GM19468 (cell line): ENCODE data around the gene VARS2.
"Not testable (repeated sequence)": the region's sequence is repeated elsewhere in the genome, so short reads cannot be mapped to it uniquely, and the experiment has no call there.

Experiments
- ATAC-seq: cut with Tn5 transposase; IDR thresholded peaks from one replicate; pipeline ENCODE4 v1.9.1; 2021; ENCODE audit warnings: mild to moderate bottlenecking, moderate library complexity, moderate number of reproducible peaks; ENCODE audit not compliant: unreplicated experiment; ENCODE audit errors: extremely low read depth

VARS2 gene

DNA sequence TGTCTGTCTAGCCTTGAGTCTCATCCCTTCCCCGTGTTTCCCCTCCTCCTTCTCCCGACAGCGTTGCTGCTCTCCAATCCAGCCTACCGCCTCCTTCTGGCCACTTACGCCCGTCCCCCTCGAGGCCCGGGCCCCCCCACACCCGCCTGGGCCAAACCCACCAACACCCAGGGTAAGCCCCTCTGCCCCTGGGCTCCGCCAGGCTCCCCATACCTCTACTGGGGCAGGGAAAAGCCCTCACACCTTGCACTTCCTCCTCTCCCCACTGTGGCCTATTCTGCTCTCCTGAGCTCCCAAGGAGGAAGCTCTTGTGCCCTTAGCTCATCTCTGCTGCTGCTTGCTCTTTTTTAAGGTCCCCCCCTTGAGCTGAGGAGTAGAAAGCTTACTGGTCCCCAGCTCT, 18.7 kb upstream of the VARS2 start:
- no peak for ATAC-seq

DNA sequence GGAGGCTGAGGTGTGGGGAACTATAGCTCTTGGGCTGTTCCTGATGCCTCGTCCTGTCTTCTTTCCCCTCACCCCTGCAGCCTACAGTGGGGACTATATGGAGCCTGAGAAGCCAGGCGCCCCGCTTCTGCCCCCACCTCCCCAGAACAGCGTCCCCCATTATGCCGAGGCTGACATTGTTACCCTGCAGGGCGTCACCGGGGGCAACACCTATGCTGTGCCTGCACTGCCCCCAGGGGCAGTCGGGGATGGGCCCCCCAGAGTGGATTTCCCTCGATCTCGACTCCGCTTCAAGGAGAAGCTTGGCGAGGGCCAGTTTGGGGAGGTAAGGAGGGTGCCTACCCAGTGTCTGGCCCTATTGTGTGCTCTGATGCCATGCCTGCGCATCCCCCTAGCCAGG, 17.5 kb upstream of the VARS2 start:
- no peak for ATAC-seq

DNA sequence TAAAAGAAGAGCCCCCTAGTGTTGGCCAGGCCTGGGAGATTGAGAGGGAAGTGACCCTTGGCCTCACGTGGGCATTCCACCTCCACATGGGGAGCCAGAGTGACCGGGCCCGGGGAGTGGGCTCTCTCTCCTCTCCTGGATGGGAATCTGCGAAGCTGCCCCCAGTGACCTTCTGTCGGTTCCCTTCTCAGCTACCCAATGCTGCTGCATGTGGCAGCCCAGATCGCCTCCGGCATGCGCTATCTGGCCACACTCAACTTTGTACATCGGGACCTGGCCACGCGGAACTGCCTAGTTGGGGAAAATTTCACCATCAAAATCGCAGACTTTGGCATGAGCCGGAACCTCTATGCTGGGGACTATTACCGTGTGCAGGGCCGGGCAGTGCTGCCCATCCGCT, 16.2 kb upstream of the VARS2 start:
- no peak for ATAC-seq

DNA sequence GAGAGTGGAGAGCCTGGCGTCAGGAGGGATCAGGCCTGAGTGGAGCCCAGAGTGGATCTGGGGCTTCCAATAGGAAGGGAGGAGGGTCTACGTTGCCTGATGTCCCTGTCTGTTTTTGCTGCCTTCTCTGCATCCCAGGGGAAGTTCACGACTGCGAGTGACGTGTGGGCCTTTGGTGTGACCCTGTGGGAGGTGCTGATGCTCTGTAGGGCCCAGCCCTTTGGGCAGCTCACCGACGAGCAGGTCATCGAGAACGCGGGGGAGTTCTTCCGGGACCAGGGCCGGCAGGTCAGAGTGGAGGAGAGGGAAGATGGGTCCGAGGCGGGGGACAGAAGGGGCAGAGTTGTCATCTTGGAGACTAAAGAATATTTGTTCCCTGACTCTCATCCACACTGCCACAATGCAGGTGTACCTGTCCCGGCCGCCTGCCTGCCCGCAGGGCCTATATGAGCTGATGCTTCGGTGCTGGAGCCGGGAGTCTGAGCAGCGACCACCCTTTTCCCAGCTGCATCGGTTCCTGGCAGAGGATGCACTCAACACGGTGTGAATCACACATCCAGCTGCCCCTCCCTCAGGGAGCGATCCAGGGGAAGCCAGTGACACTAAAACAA, 15.2 kb upstream of the VARS2 start:
- no peak for ATAC-seq

DNA sequence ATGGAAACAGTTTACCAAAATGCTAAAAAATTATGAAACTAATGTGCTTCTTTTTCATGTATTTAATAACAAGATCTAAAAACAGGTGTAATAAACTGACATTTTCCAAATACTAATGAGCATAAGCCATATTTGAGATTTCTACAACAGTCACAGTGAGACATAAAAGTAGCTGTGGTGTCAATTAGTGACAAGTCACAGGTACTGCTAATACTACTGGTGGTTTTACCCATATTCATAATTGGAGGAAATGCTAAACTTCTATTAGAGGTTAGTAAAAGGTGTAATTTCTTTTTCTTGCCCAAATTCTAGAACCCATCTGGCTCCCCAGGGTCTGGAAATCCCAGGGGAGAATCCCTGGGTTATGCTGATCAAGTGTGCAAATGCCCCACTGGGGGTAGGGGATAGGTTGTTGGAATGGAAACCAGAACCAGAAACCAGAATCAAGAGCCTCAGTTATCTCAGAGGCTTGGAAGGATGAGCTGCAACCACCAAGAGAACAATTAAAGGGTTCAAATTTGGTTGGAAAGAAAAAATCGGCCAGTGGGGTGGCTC, 13.1 kb upstream of the VARS2 start:
- ATAC-seq = no peak

DNA sequence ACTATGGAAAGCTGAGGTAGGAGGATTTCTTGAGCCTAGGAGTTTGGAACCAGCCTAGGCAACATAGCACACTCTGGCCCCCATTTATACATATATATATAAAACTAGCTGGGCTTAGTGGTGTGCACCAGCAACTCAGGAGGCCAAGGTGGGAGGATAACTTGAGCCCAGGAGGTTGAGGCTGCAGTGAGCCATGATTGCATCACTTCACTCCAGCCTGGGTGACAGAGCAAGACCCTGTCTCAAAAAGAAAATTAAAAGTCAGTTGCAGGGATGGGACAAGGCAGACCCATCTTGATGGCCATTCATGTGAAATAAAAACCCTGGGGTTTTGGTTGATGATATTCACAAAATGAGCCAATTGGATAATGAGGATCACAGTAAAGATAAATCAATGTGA, 12.6 kb upstream of the VARS2 start:
- ATAC-seq = no peak

DNA sequence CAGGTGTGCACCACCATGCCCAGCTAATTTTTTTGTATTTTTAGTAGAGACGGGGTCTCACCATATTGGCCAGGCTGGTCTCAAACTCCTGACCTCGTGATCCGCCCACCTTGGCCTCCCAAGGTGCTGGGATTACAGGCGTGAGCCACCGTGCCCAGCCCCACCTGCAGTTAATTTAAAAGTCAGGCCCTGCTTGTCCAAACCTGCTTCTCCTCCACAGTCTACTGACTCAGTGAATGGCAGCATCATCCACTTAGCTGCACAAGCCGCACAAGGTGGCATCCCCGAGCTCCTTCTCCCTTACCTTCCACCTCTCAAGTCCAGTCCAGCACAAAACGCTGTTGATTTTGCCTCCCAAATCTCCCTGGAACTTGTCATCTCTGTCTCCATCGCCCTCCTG, 11.8 kb upstream of the VARS2 start:
- ATAC-seq = not testable (repeated sequence)

DNA sequence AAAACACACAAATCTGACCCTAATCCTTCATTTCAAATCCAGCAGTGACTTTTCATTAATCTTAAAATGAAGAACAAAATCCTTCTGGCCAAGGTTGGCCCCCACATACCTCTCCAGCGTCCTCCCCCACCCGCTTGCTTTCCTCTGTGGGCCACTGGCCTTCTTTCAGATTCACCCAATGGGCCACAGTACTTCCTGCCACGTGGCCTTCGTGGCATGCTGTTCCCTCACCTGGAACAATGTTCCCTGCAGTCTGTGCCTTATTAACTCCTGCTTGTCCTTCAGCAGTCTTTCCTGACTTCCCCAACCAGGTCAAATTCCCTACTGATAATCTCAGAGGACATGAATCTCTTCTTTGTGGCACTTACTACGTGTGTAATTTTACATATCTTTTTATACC, 11.3 kb upstream of the VARS2 start:
- no peak for ATAC-seq

DNA sequence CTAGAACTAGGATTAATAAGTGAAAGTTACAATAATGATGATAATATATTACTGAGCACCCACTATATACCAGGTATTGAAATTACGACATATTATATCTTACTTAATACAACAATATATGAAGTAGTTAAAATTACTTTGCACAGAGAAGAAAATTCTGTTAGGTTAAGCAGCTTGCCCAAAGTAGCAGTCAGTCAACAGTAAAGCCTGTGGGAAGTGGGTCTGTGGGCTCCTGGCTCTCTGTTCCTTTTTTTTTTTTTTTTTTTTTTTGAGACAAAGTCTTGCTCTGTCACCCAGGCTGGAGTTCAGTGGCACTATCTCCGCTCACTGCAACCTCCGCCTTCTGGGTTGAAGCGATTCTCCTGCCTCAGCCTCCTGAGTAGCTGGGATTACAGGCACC, 10.8 kb upstream of the VARS2 start:
- ATAC-seq = no peak

DNA sequence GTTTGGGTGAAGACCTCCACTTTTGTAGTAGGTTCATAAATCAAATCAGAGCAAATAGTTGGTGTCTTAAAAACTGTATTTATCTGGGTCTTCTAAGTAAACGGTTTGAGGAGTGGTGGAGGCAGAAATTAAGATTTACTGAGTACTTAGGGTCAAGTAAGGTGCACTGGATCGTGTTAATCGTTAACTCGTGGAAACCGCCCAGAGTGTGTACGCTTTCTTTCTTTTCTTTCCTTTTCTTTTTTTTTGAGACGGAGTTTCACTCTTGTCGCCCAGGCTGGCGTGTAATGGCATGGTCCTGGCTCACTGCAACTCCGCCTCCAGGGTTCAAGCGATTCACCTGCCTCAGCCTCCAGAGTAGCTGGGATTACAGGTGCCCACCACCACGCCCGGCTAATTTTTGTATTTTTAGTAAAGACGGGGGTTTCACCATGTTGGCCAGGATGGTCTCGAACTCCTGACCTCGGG, 6.7 kb upstream of the VARS2 start:
- not testable (repeated sequence) for ATAC-seq

DNA sequence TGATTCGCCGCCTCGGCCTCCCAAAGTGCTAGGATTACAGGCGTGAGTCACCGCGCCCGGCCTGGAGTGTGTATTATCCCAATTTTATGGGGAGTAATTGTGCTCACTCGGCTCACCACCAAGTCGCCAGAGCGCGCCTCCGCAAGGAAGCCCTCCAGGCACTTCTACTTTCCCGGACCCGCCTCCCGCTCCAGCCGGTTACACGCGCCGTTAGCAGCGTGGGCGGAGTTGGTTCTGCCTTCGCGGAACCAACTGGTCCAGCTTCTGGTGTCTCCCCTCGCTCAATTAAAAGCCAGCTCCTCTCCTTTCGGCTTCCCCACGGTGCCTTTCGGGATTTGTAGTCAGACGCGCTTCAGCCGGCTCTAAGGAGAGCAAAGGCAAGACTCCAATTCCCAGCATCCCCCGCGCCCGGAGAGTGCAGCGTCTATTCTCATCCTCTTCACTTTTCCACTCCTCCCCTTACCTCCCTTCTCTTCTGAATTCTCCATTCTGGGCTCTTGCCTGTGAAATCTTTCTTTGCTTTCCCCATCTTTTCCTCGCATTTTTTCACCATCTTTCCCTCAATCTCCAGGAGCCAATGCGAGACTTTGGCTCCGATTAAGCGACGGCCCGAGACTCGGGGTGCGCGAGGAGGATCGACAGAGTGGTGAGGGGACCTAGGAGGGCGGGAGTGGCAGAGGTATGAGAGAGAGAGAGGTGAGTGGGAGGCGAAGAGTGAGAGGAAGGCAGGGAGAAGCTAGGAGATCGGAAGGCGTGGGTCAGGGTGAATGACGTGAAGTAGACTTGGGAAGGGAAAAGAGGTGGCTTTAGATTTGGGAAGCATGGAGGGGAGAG, 6.1 kb upstream of the VARS2 start, which contains the start of gene GTF2H4:
Gene GTF2H4, plus strand, starts transcription at position 450 of the 834 bp plus-strand sequence.
- ATAC-seq = peak; percentile 81

DNA sequence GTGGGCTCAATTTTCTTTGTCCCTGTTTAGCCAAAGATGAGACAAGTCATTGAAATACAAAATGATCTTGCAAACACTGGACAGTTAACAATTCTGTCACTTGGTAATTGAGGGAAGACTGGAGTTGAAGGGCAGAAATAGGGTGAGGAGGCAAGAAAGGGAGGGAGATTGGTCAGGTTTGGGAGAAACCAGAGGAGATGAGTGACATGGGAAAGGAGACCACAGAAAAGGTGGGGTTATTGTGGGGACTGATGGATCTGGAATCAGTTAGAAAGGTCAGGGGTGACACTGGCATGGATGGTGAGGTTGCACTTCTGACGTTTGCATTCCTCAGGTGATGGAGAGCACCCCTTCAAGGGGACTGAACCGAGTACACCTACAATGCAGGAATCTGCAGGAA, 5.3 kb upstream of the VARS2 start:
- no peak for ATAC-seq

DNA sequence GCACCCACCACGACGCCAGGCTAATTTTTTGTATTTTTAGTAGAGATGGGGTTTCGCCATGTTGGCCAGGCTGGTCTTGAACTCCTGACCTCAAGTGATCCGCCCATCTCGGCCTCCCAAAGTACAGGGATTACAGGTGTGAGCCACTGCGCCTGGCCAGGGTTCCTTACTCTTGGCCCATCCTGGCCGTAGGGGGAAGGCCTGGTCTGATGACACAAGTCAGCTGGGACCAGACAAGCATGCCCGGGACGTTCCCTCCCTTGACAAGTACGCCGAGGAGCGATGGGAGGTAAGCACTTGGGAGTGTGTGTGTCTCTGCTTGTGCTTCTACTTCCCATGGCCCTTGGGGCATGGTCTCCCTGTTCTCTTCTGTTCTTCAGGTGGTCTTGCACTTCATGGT, 3.6 kb upstream of the VARS2 start:
- ATAC-seq = not testable (repeated sequence)

DNA sequence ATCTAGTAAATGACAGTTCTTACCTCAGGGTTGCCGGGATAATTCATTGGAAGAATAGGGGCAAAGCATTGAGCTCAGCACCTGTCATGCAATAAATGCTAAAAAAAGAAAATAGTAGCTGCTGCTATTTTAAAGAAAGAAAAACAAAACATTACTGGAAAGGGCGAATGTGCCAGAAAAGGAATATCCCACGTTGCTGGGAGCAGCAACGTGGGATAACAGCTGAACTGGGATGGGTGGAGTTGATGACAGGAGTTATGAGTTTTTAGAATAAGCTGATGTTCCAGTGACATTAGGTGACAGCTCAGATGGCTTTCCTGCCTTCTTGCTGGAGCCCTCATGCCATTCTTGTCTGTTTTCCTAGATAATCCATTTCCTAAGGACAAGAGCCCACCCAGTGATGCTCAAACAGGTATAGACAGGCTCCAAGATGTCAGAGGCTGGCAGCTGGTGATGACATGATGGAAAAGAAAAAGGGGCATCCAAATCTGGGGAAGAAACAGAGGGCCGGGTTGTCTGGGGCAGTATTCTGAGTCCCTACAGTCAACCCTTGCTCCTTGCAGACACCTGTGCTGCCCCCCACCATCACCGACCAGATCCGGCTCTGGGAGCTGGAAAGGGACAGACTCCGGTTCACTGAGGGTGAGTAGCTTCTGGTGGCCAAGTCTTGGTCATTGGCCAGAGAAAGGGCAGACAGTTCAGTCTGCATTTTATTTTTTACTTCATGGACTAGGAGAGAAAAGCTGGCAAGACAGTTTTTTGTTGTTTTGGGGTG, 1.1 kb upstream of the VARS2 start:
- no peak for ATAC-seq

DNA sequence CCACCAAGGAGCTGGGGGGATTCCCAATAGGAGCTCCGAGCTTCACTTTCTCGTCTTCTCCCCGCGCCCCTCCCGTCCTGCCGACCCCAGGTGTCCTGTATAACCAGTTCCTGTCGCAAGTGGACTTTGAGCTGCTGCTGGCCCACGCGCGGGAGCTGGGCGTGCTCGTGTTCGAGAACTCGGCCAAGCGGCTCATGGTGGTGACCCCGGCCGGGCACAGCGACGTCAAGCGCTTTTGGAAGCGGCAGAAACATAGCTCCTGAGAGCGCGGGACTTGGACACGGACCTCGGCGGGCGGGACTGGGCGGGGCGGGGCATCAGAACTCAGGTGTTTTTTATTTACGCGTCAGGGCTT, 340 bp upstream of the VARS2 start:
- ATAC-seq = no peak

DNA sequence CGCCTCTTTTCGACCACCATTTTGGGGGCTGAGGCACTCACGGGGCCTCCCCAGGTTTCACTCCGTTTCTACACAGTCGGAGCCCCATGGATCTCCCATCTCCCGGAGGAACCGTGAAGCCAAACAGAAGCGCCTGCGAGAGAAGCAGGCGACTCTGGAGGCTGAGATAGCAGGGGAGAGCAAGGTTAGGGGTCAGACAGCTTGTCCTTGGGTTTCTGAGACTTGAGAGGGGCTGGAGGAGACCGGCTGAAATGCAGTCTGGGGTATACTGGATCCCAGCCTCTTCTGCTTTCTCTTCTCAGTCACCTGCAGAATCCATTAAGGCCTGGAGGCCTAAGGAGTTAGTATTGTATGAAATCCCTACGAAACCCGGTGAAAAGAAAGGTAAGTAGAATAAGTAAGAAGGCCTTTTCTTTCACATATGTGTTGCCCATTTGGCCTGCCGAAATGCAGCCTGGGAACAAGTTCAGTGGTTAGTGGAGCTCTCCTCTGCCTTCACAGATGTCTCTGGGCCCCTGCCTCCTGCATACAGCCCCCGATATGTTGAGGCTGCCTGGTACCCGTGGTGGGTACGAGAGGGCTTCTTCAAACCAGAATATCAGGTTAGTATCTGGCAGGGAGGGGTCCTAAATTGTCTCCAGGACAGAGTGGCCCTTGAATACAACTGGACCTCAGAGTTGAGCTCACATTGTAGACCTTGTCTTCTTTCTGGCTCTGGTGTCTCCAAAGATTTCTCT, 984 bp downstream of the VARS2 start:
- ATAC-seq = no peak

DNA sequence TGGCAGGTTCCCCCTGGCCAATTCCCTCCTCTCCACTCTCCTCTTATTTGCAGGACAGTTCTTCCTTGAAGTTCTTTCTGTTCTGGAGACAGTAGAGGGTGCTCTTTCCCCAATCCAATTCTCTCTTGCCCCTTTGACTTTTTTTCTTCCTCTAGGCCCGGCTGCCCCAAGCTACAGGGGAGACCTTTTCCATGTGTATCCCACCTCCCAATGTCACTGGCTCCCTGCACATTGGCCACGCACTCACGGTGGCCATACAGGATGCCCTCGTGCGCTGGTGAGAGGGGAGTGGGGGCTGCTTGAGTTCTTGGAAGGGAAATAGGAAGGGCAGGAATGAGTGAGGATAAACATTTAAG, 1.5 kb downstream of the VARS2 start:
- ATAC-seq = no peak

DNA sequence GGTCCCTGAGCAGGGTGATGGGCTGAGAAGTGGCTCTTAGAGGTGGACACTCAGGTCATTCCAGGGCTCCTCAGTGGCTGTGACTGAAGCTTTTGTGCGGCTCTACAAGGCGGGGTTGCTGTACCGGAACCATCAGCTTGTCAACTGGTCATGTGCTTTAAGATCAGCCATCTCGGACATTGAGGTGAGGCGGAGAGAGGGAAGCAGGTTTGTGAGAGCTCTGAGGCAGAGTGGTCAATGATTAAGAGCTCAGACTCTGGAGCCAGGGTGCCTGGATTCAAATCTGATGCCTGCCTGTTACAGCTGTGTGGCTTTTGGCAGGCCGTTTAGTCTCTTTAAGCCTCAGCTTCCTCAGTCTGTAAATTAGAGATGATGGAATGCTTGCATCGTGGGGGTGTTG, 3.0 kb downstream of the VARS2 start:
- no peak for ATAC-seq

DNA sequence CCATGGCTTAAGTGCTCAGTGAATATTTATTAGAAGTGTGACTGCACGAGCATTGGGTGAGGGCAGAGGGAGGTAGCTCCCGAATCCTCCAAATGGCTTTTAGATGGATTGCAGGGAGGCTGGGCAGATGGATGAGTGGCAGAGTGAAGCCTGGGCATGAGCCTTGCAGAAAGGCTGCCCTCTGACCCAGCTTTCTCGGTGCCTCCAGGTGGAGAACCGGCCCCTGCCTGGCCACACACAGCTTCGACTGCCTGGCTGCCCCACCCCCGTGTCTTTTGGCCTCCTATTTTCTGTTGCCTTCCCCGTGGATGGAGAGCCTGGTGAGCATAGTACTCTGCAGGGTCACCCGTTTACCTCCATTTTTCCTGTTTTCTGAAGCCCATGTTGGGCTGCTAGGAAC, 3.4 kb downstream of the VARS2 start:
- no peak for ATAC-seq

DNA sequence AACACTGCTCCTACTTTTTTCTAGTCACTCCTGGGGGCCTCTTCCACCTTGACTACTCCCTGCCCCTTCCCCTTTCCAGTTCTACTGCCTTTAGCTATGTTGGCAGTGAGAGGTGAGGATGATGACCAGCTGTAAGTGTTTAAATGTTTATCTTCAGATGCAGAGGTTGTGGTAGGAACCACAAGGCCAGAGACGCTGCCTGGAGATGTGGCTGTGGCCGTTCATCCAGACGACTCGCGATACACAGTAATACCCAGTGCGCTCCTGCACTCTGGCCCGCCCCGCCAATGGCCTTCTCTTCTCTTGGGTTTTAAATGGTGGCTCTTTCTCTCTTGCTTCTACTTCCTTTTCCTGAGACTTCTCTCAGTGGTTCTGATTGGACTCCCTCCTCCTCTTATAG, 4.6 kb downstream of the VARS2 start:
- no peak for ATAC-seq
